ENCODE results near the gene PLPP7.

The PLPP7 gene

GRCh38 chr9:131282688-131283422 is 6.7 kb upstream of the PLPP7 start:
- no peak for DNase-seq

- DNase-seq: no peak
Measured at GRCh38 chr9:131284856-131285255, 4.7 kb upstream of the PLPP7 start.

GRCh38 chr9:131287359-131287758 is 2.2 kb upstream of the PLPP7 start:
- no peak for DNase-seq

- no peak for DNase-seq
Measured at GRCh38 chr9:131288217-131288616, 1.3 kb upstream of the PLPP7 start.

- DNase-seq: no peak
Measured at GRCh38 chr9:131290036-131290766, 678 bp downstream of the PLPP7 start.

GRCh38 chr9:131290767-131291370 is 1.3 kb downstream of the PLPP7 start:
- no peak for DNase-seq

GRCh38 chr9:131291795-131292315 is 2.3 kb downstream of the PLPP7 start:
- DNase-seq: no peak

- no peak for DNase-seq
Measured at GRCh38 chr9:131292937-131293336, 3.4 kb downstream of the PLPP7 start.

- no peak for DNase-seq
Measured at GRCh38 chr9:131296460-131296859, 6.9 kb downstream of the PLPP7 start.

- DNase-seq: no peak
Measured at GRCh38 chr9:131296906-131297500, 7.5 kb downstream of the PLPP7 start.

GRCh38 chr9:131297903-131298302 is 8.4 kb downstream of the PLPP7 start:
- DNase-seq: no peak

GRCh38 chr9:131298341-131298740 is 8.8 kb downstream of the PLPP7 start:
- DNase-seq: no peak

GRCh38 chr9:131298816-131299215 is 9.3 kb downstream of the PLPP7 start:
- no peak for DNase-seq

- no peak for DNase-seq
Measured at GRCh38 chr9:131299346-131299960, 9.9 kb downstream of the PLPP7 start.

- no peak for DNase-seq
Measured at GRCh38 chr9:131299961-131300347, 10.4 kb downstream of the PLPP7 start.

GRCh38 chr9:131300444-131300843 is 10.9 kb downstream of the PLPP7 start:
- no peak for DNase-seq

GRCh38 chr9:131302244-131303075 is 12.9 kb downstream of the PLPP7 start:
- DNase-seq: no peak

- DNase-seq: no peak
Measured at GRCh38 chr9:131303381-131304321, 14.1 kb downstream of the PLPP7 start.

GRCh38 chr9:131304676-131305355 is 15.3 kb downstream of the PLPP7 start:
- DNase-seq: no peak

- no peak for DNase-seq
Measured at GRCh38 chr9:131306397-131307004, 17.0 kb downstream of the PLPP7 start.

Measured in stimulated activated CD4-positive, alpha-beta T cell treated with anti-CD3 and anti-CD28 coated beads, Interleukin-12 subunit alpha, Interleukin-12 subunit beta, amount 100 ng/mL, for 4 hours (primary cell).